GM12874 (cell line): ENCODE results near the gene SMAP2.

Experiments used
- CTCF ChIP-seq: IDR thresholded peaks from 2 replicates; pipeline ENCODE4 v1.5.1; 2011; ENCODE audit warnings: low read depth, mild to moderate bottlenecking, control low read depth, low read length, moderate library complexity; ENCODE audit not compliant: insufficient read depth

SMAP2 gene

GRCh38 chr1:40379785-40380452, 6.4 kb downstream of the SMAP2 start:
- TF ChIP-seq CTCF, result no peak

GRCh38 chr1:40380817-40381216, 7.3 kb downstream of the SMAP2 start:
- TF ChIP-seq CTCF, result no peak

GRCh38 chr1:40381268-40382107, 8.0 kb downstream of the SMAP2 start:
- TF ChIP-seq CTCF, result no peak

- TF ChIP-seq CTCF, result no peak
Measured at GRCh38 chr1:40382108-40382460, 8.6 kb downstream of the SMAP2 start.

- no peak for TF ChIP-seq CTCF
Measured at GRCh38 chr1:40382601-40383000, 9.1 kb downstream of the SMAP2 start.

- TF ChIP-seq CTCF, result no peak
Measured at GRCh38 chr1:40383095-40383487, 9.6 kb downstream of the SMAP2 start.

- no peak for TF ChIP-seq CTCF
Measured at GRCh38 chr1:40383488-40384412, 10.2 kb downstream of the SMAP2 start.
